ENCODE data around the gene SPATA31D3. TPM values are rescaled to one million over a fixed set of nuclear protein-coding genes. Genes with fewer than 3 reads are reported as not detected.
"Not testable (repeated sequence)": the region's sequence is repeated elsewhere in the genome, so short reads cannot be mapped to it uniquely, and the experiment has no call there.

Gene SPATA31D3
- not detected for total RNA-seq
- not detected for polyA plus RNA-seq

DNA sequence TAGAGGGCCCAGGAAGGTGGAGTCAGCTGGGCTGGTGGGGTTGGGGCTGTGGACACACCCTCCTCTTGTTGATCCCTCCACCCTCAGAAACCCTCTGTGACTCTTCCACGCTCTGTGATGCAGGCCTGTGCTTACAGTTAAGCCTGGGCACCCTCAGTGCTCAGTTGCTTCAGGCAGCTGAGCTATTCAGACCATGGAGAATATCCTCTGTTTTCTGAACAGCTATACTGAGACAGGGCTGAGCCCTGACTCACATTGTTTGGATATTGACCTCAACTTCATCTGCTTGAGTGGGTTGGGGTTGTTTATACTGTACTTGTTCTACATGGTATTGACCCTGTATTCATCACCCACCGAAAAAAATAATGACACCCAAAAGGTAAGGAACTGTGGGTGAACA, at the start of gene SPATA31D3:
Gene SPATA31D3, plus strand, starts transcription at position 108 of the 400 bp plus-strand sequence. Its CDS starts 86 bp downstream, at position 194.
- FAIRE-seq; DNase-seq; H3K36me3 ChIP-seq; intact Hi-C loops (cut with DNase I); ATAC-seq; H3K9me3 ChIP-seq; H3K4me1 ChIP-seq; H3K27ac ChIP-seq; H3K27me3 ChIP-seq; H3K4me3 ChIP-seq: not testable (repeated sequence)
- WGBS, 2 donors, result no CpG with 5 or more reads among the region's 2 CpGs

DNA sequence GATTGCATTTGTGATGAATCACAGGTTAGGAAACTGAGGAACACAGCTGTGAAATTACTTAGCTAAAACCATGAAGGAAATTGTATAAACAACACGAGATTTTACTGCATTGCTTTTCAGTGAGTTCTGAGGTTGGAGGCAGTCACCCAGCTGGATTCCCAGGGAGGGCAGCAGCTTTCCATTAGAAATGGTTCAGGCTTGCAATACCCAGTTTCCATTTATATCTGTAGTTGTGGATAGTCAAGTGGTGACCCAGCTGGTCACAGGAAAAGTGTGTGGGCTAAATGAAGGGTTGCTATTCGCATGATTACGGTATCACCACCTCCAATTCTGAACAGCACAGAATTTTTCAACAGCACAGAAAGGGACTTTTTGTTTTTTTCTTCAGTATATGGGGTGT, 49.4 kb upstream of the SPATA31D3 start:
- Histone ChIP-seq H3K27me3 (no peaks in the 10 kb centered on the region), H3K4me1 (no peaks in the 10 kb centered on the region), H3K36me3 (no peaks in the 10 kb centered on the region), H3K4me3 (no peak overlapping the region), H3K27ac (no peak overlapping the region), H3K9me3 (no peaks in the 10 kb centered on the region)
- TF ChIP-seq, protein P1, sequence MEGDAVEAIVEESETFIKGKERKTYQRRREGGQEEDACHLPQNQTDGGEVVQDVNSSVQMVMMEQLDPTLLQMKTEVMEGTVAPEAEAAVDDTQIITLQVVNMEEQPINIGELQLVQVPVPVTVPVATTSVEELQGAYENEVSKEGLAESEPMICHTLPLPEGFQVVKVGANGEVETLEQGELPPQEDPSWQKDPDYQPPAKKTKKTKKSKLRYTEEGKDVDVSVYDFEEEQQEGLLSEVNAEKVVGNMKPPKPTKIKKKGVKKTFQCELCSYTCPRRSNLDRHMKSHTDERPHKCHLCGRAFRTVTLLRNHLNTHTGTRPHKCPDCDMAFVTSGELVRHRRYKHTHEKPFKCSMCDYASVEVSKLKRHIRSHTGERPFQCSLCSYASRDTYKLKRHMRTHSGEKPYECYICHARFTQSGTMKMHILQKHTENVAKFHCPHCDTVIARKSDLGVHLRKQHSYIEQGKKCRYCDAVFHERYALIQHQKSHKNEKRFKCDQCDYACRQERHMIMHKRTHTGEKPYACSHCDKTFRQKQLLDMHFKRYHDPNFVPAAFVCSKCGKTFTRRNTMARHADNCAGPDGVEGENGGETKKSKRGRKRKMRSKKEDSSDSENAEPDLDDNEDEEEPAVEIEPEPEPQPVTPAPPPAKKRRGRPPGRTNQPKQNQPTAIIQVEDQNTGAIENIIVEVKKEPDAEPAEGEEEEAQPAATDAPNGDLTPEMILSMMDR (IDR thresholded peaks at IDR 0.05), result no peak
- intact Hi-C loops (cut with DNase I), result no loop called here
- DNase-seq (no peak), ATAC-seq (no peak), FAIRE-seq (no peak)
- 81 to 89% methylated on average over 3 of the region's 3 CpGs for WGBS, 2 donors

DNA sequence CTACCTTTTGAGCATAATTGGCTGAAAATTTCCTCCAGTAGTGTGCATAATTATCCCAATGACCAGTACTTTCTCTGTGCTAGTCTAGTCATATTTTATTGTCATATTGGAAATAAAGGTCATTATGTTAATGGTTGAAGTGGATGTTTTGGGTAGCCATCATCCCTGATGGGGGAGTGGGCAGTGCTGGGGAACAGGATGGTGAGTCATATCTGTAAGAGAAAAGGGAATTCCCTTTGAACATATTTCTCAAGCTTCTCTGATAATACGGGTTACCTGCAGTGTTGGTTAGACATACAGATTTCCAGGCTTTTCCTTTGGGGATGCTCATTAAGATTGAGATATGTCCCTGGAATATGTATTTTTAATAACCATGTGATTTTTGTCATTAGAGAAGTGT, 48.4 kb upstream of the SPATA31D3 start:
- ATAC-seq, result no peak
- Histone ChIP-seq H3K4me3 (no peak overlapping the region), H3K4me1 (no peaks in the 10 kb centered on the region), H3K27me3 (no peaks in the 10 kb centered on the region), H3K36me3 (no peaks in the 10 kb centered on the region), H3K27ac (no peak overlapping the region), H3K9me3 (no peaks in the 10 kb centered on the region)
- TF ChIP-seq, protein P1 (IDR thresholded peaks at IDR 0.05), result no peak
- 66 to 85% methylated on average over 1 of the region's 1 CpG for WGBS, 2 donors
- no peak for DNase-seq
- intact Hi-C loops (cut with DNase I), result no loop called here
- no peak for FAIRE-seq

DNA sequence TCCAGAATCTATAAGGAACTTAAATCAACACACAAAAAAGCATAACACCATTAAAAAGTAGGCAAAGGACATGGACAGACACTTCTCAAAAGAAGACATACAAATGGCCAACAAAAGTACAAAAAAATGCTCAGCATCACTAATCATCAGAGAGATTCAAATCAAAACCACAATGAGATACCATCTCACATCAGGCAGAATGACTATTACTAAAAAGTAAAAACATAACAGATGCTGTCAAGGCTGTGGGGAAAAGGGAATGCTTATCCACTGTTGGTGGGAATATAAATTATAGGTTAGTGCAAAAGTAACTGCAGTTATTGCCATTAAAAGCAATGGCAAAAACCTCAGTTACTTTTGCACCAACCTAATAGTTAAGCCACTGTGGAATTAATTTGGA, 47.2 kb upstream of the SPATA31D3 start:
- H3K27ac ChIP-seq, result no peak overlapping the region
- TF ChIP-seq, protein P1 (IDR thresholded peaks at IDR 0.05), result no peak
- H3K27me3 ChIP-seq, result no peaks in the 10 kb centered on the region
- no peak overlapping the region for H3K4me3 ChIP-seq
- intact Hi-C loops (cut with DNase I), result no loop called here
- no peaks in the 10 kb centered on the region for H3K36me3 ChIP-seq
- no peaks in the 10 kb centered on the region for H3K4me1 ChIP-seq
- DNase-seq (no peak), ATAC-seq (no peak), FAIRE-seq (no peak)
- H3K9me3 ChIP-seq, result no peaks in the 10 kb centered on the region

DNA sequence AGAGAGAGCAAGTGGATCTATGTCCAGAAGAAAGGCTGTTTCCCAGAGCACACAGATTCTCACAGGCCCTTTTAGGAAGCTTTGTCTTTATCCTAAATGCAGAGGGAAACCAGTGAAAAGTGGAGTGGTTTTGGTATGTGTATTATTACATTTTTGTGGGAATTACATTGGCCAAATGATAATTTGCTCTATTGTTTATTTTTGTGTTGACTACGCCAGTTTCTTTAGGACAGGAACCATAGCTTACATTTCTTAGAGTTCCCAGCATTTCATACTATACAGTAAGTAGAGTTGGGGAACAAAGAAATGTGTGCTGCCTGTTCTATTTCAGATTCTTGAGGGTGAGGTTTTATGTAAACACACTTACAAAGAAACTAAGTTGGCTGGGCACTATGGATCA, 44.4 kb upstream of the SPATA31D3 start:
- no peak overlapping the region for H3K27ac ChIP-seq
- no peak for ATAC-seq
- intact Hi-C loops (cut with DNase I), result no loop called here
- 88 to 95% methylated on average over 1 of the region's 1 CpG for WGBS, 2 donors
- no peaks in the 10 kb centered on the region for H3K27me3 ChIP-seq
- no peaks in the 10 kb centered on the region for H3K9me3 ChIP-seq
- no peak overlapping the region for H3K4me3 ChIP-seq
- no peaks in the 10 kb centered on the region for H3K36me3 ChIP-seq
- no peak for DNase-seq
- TF ChIP-seq, protein P1 (IDR thresholded peaks at IDR 0.05), result no peak
- no peak for FAIRE-seq
- H3K4me1 ChIP-seq, result no peaks in the 10 kb centered on the region

DNA sequence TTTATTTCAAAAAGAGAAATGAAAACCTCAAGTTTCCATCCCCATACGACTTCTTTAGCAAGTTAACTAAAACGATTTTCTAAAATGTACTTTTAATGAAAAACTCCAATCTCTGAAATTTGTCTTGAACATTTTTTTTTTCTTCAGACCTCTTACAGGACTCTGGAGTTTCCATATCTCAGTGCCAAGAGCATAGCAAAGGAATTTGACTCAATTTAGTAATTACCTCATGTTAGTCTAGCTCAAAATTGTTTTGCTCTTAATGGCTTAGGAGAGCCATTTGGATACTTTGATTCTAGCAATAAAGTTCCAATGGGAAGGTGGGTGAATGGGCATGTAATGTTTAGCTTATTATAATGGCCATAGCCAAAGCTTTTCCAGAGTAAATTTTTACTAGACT, 41.1 kb upstream of the SPATA31D3 start:
- TF ChIP-seq, protein P1 (IDR thresholded peaks at IDR 0.05), result no peak
- intact Hi-C loops (cut with DNase I), result no loop called here
- Histone ChIP-seq H3K27me3 (no peaks in the 10 kb centered on the region), H3K27ac (no peak overlapping the region), H3K9me3 (no peaks in the 10 kb centered on the region), H3K36me3 (no peaks in the 10 kb centered on the region), H3K4me3 (no peak overlapping the region), H3K4me1 (no peaks in the 10 kb centered on the region)
- DNase-seq (no peak), ATAC-seq (no peak), FAIRE-seq (no peak)
- WGBS, 2 donors, result 54% methylated on average over 2 of the region's 2 CpGs
